ENCODE results near the gene RAB10. TPM values are rescaled to one million over a fixed set of nuclear protein-coding genes. Genes with fewer than 3 reads are reported as not detected.

Gene RAB10
- total and polyA plus RNA-seq, 4 donors: 26.6 to 52.2 (median 41.6) TPM

- Histone ChIP-seq H3K9ac (ENCODE audit: low read depth in 1 of 2, low read length in 2 of 2) (no peak overlapping the region), H3K9me3 (ENCODE audit: control insufficient read depth in 4 of 4, low read length in 3 of 4) (no peaks in the 10 kb centered on the region), H3K4me3 (ENCODE audit: low read depth in 1 of 3, low read length in 3 of 3) (no peak overlapping the region), H3K36me3 (ENCODE audit: control insufficient read depth in 4 of 4, insufficient read depth in 3 of 4, low read depth in 1 of 4, low read length in 3 of 4) (no peaks in the 10 kb centered on the region), H3K27ac (ENCODE audit: low read depth in 1 of 2, low read length in 2 of 2) (no peak overlapping the region), H3K27me3 (ENCODE audit: control insufficient read depth in 4 of 4, insufficient read depth in 4 of 4, low read length in 3 of 4) (no peaks in the 10 kb centered on the region), H3K4me1 (ENCODE audit: control insufficient read depth in 4 of 4, insufficient read depth in 4 of 4, low read length in 3 of 4) (no peaks in the 10 kb centered on the region)
- DNase-seq (ENCODE audit: low spot score): no peak
- WGBS: 95% methylated on average over 5 of the region's 5 CpGs
- TF ChIP-seq FOXA1 (IDR thresholded peaks at IDR 0.05): no peak
- no peak for TF ChIP-seq EGR1 (IDR thresholded peaks at IDR 0.05; ENCODE audit: low read depth in 2 of 2)
- no peak for TF ChIP-seq NR2F2 (IDR thresholded peaks at IDR 0.05)
- no peak for TF ChIP-seq FOXA2 (IDR thresholded peaks at IDR 0.05)
- TF ChIP-seq HNF4G (IDR thresholded peaks at IDR 0.05): no peak
- TF ChIP-seq YY1 (IDR thresholded peaks at IDR 0.05): no peak
- TF ChIP-seq TAF1 (conservative IDR thresholded peaks at IDR 0.05): no peak
- no peak for TF ChIP-seq REST (IDR thresholded peaks at IDR 0.05)
- TF ChIP-seq ATF3 (IDR thresholded peaks at IDR 0.05): no peak
- TF ChIP-seq HNF4A (conservative IDR thresholded peaks at IDR 0.05): no peak
- TF ChIP-seq JUND (IDR thresholded peaks at IDR 0.05): no peak
- no peak for TF ChIP-seq CTCF (IDR thresholded peaks at IDR 0.05; ENCODE audit: low read depth, low read length, missing input control)
- TF ChIP-seq ZBTB33 (IDR thresholded peaks at IDR 0.05): no peak
- no peak for TF ChIP-seq SP1 (IDR thresholded peaks at IDR 0.05)
- TF ChIP-seq GABPA (IDR thresholded peaks at IDR 0.05 in 1 of 2, conservative IDR thresholded peaks at IDR 0.05 in 1 of 2): no peak
- no peak for TF ChIP-seq RXRA (IDR thresholded peaks at IDR 0.05)
- TF ChIP-seq MAX (IDR thresholded peaks at IDR 0.05): no peak
- TF ChIP-seq RAD21 (IDR thresholded peaks at IDR 0.05): no peak
Measured at GRCh38 chr2:26157580-26157979, 123.7 kb downstream of the RAB10 start.

Data from liver (tissue), 9 donors.